A673 (cell line): ENCODE data around the gene PSMC2. TPM values are rescaled to one million over a fixed set of nuclear protein-coding genes. Genes with fewer than 3 reads are reported as not detected.

Experiments
- BruUV-seq: library from RNA; stranded (reverse); fragments of 400-500 nt; replicated peaks from 2 replicates; lab custom pipeline; 2021; lab: Mats Ljungman, UMichigan
- CTCF ChIA-PET: fragments of 300-600 bp; sonication (Branson Sonifier 250); formaldehyde crosslinking; loops from one replicate; lab custom pipeline; 2022; ENCODE audit warnings: antibody characterized with exemption; lab: Charles Lee
- POLR2A ChIA-PET: fragments of 300-600 bp; sonication (Branson Sonifier 250); formaldehyde crosslinking; loops from one replicate; lab custom pipeline; 2022; ENCODE audit warnings: antibody characterized with exemption; ENCODE audit not compliant: low non-redundant PET; lab: Charles Lee
- DNase-seq: peaks from one replicate; pipeline ENCODE4 v3.0.0-alpha.2; 2015; ENCODE audit warnings: low spot score
- H3K27ac ChIP-seq: fragments of 200-600 bp; sonication (generic); 2 replicates; pipeline ENCODE4 v1.5.1; 2016; ENCODE audit warnings: mixed run types, low read depth, mild to moderate bottlenecking, mixed read lengths, antibody characterized with exemption, low read length; ENCODE audit not compliant: poor library complexity, severe bottlenecking
- H3K27me3 ChIP-seq: fragments of 200-600 bp; sonication (generic); replicated peaks from 2 replicates; pipeline ENCODE4 v1.6.1; 2017; ENCODE audit warnings: mixed run types, low read depth, mild to moderate bottlenecking, mixed read lengths, antibody characterized with exemption, low read length; ENCODE audit not compliant: insufficient read depth, poor library complexity
- H3K36me3 ChIP-seq: fragments of 200-600 bp; sonication (generic); 2 replicates; pipeline ENCODE4 v1.6.1; 2016; ENCODE audit warnings: mixed run types, mild to moderate bottlenecking, mixed read lengths, antibody characterized with exemption, low read length; ENCODE audit not compliant: insufficient read depth, poor library complexity, severe bottlenecking
- H3K4me1 ChIP-seq: fragments of 200-600 bp; sonication (generic); 2 replicates; pipeline ENCODE4 v1.6.1; 2017; ENCODE audit warnings: mixed run types, mild to moderate bottlenecking, mixed read lengths, antibody characterized with exemption, low read length; ENCODE audit not compliant: insufficient read depth, poor library complexity, severe bottlenecking
- H3K4me3 ChIP-seq: fragments of 200-600 bp; sonication (generic); 2 replicates; pipeline ENCODE4 v1.5.1; 2016; ENCODE audit warnings: low read depth, mixed run types, mild to moderate bottlenecking, mixed read lengths, low read length; ENCODE audit not compliant: poor library complexity, severe bottlenecking
- H3K9me3 ChIP-seq: fragments of 200-600 bp; sonication (generic); 2 replicates; pipeline ENCODE4 v1.6.1; 2016; ENCODE audit warnings: mixed run types, low read depth, mild to moderate bottlenecking, mixed read lengths, antibody characterized with exemption, low read length; ENCODE audit not compliant: poor library complexity, severe bottlenecking
- EZH2 ChIP-seq: fragments of 200-600 bp; sonication (generic); IDR thresholded peaks from 2 replicates; pipeline ENCODE4 v1.6.1; 2017; ENCODE audit warnings: borderline replicate concordance, low read depth, mild to moderate bottlenecking, mixed read lengths, antibody characterized with exemption, low read length; ENCODE audit not compliant: poor library complexity, severe bottlenecking
- intact Hi-C: fragments of 100-400 bp; cut with micrococcal nuclease; formaldehyde crosslinking; loops from one replicate; pipeline ENCODE4 v1.10.0; 2022; ENCODE audit not compliant: unreplicated experiment
- total RNA-seq: library from RNA; stranded (reverse); gene quantifications from 2 replicates; pipeline ENCODE4 v1.2.3, GENCODE V29; 2021
- TF ChIP-seq, protein P1 (sequence below): fragments of 300-800, 200-600 bp; sonication (generic); conservative IDR thresholded peaks from 2 replicates; pipeline ENCODE4 v1.5.1; 2017; ENCODE audit warnings: low read depth, mild to moderate bottlenecking, antibody characterized with exemption, low read length, moderate library complexity, mixed read lengths

Gene PSMC2
- total RNA-seq, 1 experiment from 2014 or later, result 333 TPM

DNA sequence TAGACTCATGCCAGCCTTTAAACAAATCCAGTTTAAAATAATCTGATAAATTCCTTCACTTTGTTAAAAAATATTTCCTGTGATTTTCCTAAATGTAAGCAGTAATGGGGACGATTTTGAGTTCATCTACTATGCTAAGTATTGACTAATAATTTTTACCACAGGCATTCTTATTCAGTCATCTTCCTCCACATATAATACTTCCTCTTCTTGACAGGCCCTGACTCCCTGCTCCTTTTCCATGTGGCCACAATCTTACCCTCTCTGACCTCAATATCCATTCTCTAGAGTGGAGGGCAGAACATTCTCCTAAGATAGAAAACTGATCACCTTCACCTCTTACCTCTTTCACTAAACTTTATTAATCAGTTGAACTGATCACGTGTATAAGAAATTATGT lies 10.7 kb upstream of the PSMC2 start:
- no peaks in the 10 kb centered on the region for H3K27me3 ChIP-seq
- H3K9me3 ChIP-seq, result no peaks in the 10 kb centered on the region
- H3K36me3 ChIP-seq, result peaks cover 79% of the 10 kb centered on the region
- no peaks in the 10 kb centered on the region for H3K4me1 ChIP-seq
- BruUV-seq, result no TSS peak
- no peak for DNase-seq
- POLR2A ChIA-PET, result no interaction called here
- CTCF ChIA-PET, result no interaction called here
- no peak overlapping the region for H3K27ac ChIP-seq
- intact Hi-C loops, result no loop called here
- TF ChIP-seq, protein P1, sequence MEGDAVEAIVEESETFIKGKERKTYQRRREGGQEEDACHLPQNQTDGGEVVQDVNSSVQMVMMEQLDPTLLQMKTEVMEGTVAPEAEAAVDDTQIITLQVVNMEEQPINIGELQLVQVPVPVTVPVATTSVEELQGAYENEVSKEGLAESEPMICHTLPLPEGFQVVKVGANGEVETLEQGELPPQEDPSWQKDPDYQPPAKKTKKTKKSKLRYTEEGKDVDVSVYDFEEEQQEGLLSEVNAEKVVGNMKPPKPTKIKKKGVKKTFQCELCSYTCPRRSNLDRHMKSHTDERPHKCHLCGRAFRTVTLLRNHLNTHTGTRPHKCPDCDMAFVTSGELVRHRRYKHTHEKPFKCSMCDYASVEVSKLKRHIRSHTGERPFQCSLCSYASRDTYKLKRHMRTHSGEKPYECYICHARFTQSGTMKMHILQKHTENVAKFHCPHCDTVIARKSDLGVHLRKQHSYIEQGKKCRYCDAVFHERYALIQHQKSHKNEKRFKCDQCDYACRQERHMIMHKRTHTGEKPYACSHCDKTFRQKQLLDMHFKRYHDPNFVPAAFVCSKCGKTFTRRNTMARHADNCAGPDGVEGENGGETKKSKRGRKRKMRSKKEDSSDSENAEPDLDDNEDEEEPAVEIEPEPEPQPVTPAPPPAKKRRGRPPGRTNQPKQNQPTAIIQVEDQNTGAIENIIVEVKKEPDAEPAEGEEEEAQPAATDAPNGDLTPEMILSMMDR, result no peak
- no peak for TF ChIP-seq EZH2
- H3K4me3 ChIP-seq, result no peak overlapping the region

DNA sequence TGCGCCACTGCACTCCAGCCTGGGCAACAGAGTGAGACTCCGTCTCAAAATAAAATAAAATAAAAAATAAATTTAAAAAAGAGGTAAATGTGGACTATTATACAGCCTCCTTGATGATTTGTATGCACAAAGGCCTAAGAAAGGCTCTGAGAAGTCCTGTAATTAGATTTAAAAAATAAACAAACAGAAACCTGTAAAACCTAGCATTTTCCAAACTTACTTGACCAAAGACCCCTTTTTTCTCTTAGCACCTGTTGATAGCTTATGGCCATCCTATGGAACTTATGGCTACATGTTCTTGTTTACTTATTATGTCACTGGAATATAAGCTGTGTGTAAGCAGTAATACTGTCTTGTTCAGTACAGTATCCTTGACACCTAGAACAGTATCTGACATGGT lies 8.6 kb upstream of the PSMC2 start:
- Histone ChIP-seq H3K36me3 (peaks cover 67% of the 10 kb centered on the region), H3K4me3 (no peak overlapping the region), H3K27me3 (no peaks in the 10 kb centered on the region), H3K4me1 (peaks cover 6% of the 10 kb centered on the region), H3K27ac (no peak overlapping the region), H3K9me3 (no peaks in the 10 kb centered on the region)
- intact Hi-C loops, result no loop called here
- TF ChIP-seq, protein P1, result no peak
- TF ChIP-seq EZH2, result no peak
- no peak for DNase-seq
- BruUV-seq, result no TSS peak
- POLR2A ChIA-PET, result interaction anchor here (1.1 kb wide), 1 partner anchor 12 kb away, joined by 5 read pairs; no protein-coding TSS in a partner anchor
- CTCF ChIA-PET, result no interaction called here

DNA sequence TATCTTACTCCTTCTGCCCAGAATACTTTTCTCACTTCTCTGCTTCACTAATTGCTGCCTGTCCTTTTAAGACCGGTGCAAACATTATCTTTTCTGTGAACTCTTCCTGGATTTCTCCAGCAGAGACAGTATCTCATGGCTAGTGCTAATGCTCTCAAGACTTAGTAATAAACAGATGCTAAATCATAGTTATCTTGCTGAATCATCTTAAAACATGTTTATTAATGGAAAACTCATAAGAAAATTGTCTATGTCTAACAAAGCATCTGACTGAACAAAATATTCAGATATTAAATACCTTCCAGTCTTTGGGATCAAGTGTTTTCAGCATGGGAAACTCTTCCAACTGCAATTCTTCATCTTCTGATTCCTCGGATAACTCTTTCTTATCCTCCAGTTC lies 6.0 kb upstream of the PSMC2 start:
- intact Hi-C loops, result no loop called here
- Histone ChIP-seq H3K9me3 (no peaks in the 10 kb centered on the region), H3K4me3 (no peak overlapping the region), H3K36me3 (peaks cover 48% of the 10 kb centered on the region), H3K27me3 (no peaks in the 10 kb centered on the region), H3K4me1 (peaks cover 6% of the 10 kb centered on the region), H3K27ac (peak overlapping the region; percentile 42)
- TF ChIP-seq, protein P1, result no peak
- no peak for TF ChIP-seq EZH2
- POLR2A ChIA-PET, result no interaction called here
- CTCF ChIA-PET, result no interaction called here
- no TSS peak for BruUV-seq
- no peak for DNase-seq
